H9 (cell line): ENCODE results near the gene LMOD1. TPM values are rescaled to one million over a fixed set of nuclear protein-coding genes. Genes with fewer than 3 reads are reported as not detected.

Experiments used
- DNase-seq: peaks from one replicate; pipeline ENCODE4 v3.0.0-alpha.2; 2017
- H2AFZ ChIP-seq: one replicate; pipeline ENCODE4 v1.6.1; 2013; ENCODE audit warnings: mild to moderate bottlenecking, low read length, control low read depth, moderate library complexity
- H2AK5ac ChIP-seq: 2 replicates; pipeline ENCODE4 v1.6.1; 2013; ENCODE audit warnings: low read length, control low read depth, mixed read lengths; ENCODE audit not compliant: insufficient read length
- H2BK120ac ChIP-seq: one replicate; pipeline ENCODE4 v1.6.1; 2013; ENCODE audit warnings: low read depth, mild to moderate bottlenecking, low read length, control low read depth, inconsistent platforms; ENCODE audit not compliant: poor library complexity, severe bottlenecking
- H2BK12ac ChIP-seq: 2 replicates; pipeline ENCODE4 v1.6.1; 2013; ENCODE audit warnings: low read length, control low read depth, mixed read lengths, low read depth; ENCODE audit not compliant: insufficient read length
- H2BK15ac ChIP-seq: 2 replicates; pipeline ENCODE4 v1.6.1; 2013; ENCODE audit warnings: low read depth, low read length, control low read depth
- H2BK20ac ChIP-seq: one replicate; pipeline ENCODE4 v1.6.1; 2013; ENCODE audit warnings: low read depth, mild to moderate bottlenecking, low read length, control low read depth, inconsistent platforms; ENCODE audit not compliant: poor library complexity, severe bottlenecking
- H2BK5ac ChIP-seq: 2 replicates; pipeline ENCODE4 v1.6.1; 2013; ENCODE audit warnings: low read length, control low read depth, mixed read lengths; ENCODE audit not compliant: insufficient read length
- H3K14ac ChIP-seq: 2 replicates; pipeline ENCODE4 v1.6.1; 2013; ENCODE audit warnings: low read length, control low read depth; ENCODE audit not compliant: insufficient read depth
- H3K18ac ChIP-seq: 2 replicates; pipeline ENCODE4 v1.6.1; 2013; ENCODE audit warnings: low read depth, mild to moderate bottlenecking, mixed read lengths, low read length, control low read depth; ENCODE audit not compliant: insufficient read length
- H3K23ac ChIP-seq: 2 replicates; pipeline ENCODE4 v1.6.1; 2013; ENCODE audit warnings: low read length, control low read depth, mixed read lengths, low read depth; ENCODE audit not compliant: insufficient read length
- H3K23me2 ChIP-seq: 2 replicates; pipeline ENCODE4 v1.6.1; 2013; ENCODE audit warnings: low read depth, mild to moderate bottlenecking, mixed read lengths, low read length, control low read depth; ENCODE audit not compliant: insufficient read length, poor library complexity, severe bottlenecking
- H3K27ac ChIP-seq: 2 replicates; pipeline ENCODE4 v1.5.1; 2013; ENCODE audit warnings: low read length, control low read depth, mixed read lengths, low read depth; ENCODE audit not compliant: insufficient read length
- H3K27me3 ChIP-seq: 2 replicates; pipeline ENCODE4 v1.6.1; 2013; ENCODE audit warnings: low read length, control low read depth, inconsistent platforms; ENCODE audit not compliant: insufficient read depth
- H3K4ac ChIP-seq: 2 replicates; pipeline ENCODE4 v1.6.1; 2013; ENCODE audit warnings: low read depth, mild to moderate bottlenecking, control low read depth, inconsistent platforms, low read length, moderate library complexity
- H3K4me1 ChIP-seq: 2 replicates; pipeline ENCODE4 v1.6.1; 2013; ENCODE audit warnings: low read length, control low read depth, inconsistent platforms; ENCODE audit not compliant: insufficient read depth
- H3K4me2 ChIP-seq: 2 replicates; pipeline ENCODE4 v1.6.1; 2013; ENCODE audit warnings: low read length, control low read depth, mixed read lengths; ENCODE audit not compliant: insufficient read length, insufficient read depth
- H3K56ac ChIP-seq: 2 replicates; pipeline ENCODE4 v1.6.1; 2013; ENCODE audit warnings: low read depth, mild to moderate bottlenecking, mixed read lengths, low read length, control low read depth; ENCODE audit not compliant: insufficient read length
- H3K79me1 ChIP-seq: 2 replicates; pipeline ENCODE4 v1.6.1; 2013; ENCODE audit warnings: low read depth, mild to moderate bottlenecking, moderate library complexity, low read length, control low read depth, inconsistent platforms; ENCODE audit not compliant: insufficient read depth, poor library complexity, severe bottlenecking
- H3K79me2 ChIP-seq: 2 replicates; pipeline ENCODE4 v1.6.1; 2013; ENCODE audit warnings: low read length, control low read depth, inconsistent platforms; ENCODE audit not compliant: insufficient read depth
- H3K9ac ChIP-seq: 2 replicates; pipeline ENCODE4 v1.6.1; 2013; ENCODE audit warnings: low read length, control low read depth, mixed read lengths; ENCODE audit not compliant: insufficient read length; ENCODE audit errors: extremely low read depth
- H3K9me3 ChIP-seq: one replicate; pipeline ENCODE4 v1.6.1; 2013; ENCODE audit warnings: low read depth, low read length, inconsistent platforms; ENCODE audit not compliant: control insufficient read depth
- H3T11ph ChIP-seq: one replicate; pipeline ENCODE4 v1.6.1; 2013; ENCODE audit warnings: mild to moderate bottlenecking, low read length, control low read depth, inconsistent platforms
- H4K20me1 ChIP-seq: one replicate; pipeline ENCODE4 v1.6.1; 2013; ENCODE audit not compliant: control insufficient read depth, insufficient read length, insufficient read depth
- H4K5ac ChIP-seq: 2 replicates; pipeline ENCODE4 v1.6.1; 2013; ENCODE audit warnings: low read depth, mild to moderate bottlenecking, mixed read lengths, low read length, control low read depth; ENCODE audit not compliant: insufficient read length
- H4K8ac ChIP-seq: replicated peaks from 2 replicates; pipeline ENCODE4 v1.6.1; 2013; ENCODE audit warnings: low read length, control low read depth, mixed read lengths, low read depth; ENCODE audit not compliant: insufficient read length
- H4K91ac ChIP-seq: 2 replicates; pipeline ENCODE4 v1.6.1; 2013; ENCODE audit warnings: low read depth, mild to moderate bottlenecking, moderate library complexity, mixed read lengths, low read length, control low read depth; ENCODE audit not compliant: insufficient read length
- H3K27ac Mint-ChIP-seq, 3 experiments: 2 replicates in 2 of 3; 3 replicates in 1 of 3; pipeline ENCODE4 v1.8.0; 2020 to 2021; ENCODE audit warnings: mixed read lengths in 3 of 3, mild to moderate bottlenecking in 1 of 3, moderate library complexity in 1 of 3
- H3K27me3 Mint-ChIP-seq: 2 replicates; pipeline ENCODE4 v1.8.0; 2021; ENCODE audit warnings: low read depth, mild to moderate bottlenecking, moderate library complexity, mixed read lengths
- H3K36me3 Mint-ChIP-seq, 3 experiments: 2 replicates in 2 of 3; 3 replicates in 1 of 3; pipeline ENCODE4 v1.8.0; 2020 to 2021; ENCODE audit warnings: low read depth in 3 of 3, mixed read lengths in 3 of 3; ENCODE audit not compliant: insufficient read depth in 1 of 3
- H3K4me1 Mint-ChIP-seq, 2 experiments: 2 replicates each; pipeline ENCODE4 v1.8.0; 2020; ENCODE audit warnings: mixed read lengths in 2 of 2
- H3K4me3 Mint-ChIP-seq, 2 experiments: 2 replicates in 1 of 2; 3 replicates in 1 of 2; pipeline ENCODE4 v1.8.0; 2020 to 2021; ENCODE audit warnings: mild to moderate bottlenecking in 2 of 2, mixed read lengths in 2 of 2, moderate library complexity in 1 of 2
- H3K9me3 Mint-ChIP-seq, 2 experiments: 2 replicates in 1 of 2; 3 replicates in 1 of 2; pipeline ENCODE4 v1.8.0; 2020; ENCODE audit warnings: mild to moderate bottlenecking in 2 of 2, mixed read lengths in 2 of 2, moderate library complexity in 1 of 2
- WGBS: extraction: QIAGEN DNeasy Blood & Tissue Kit; methylation state at CpG from one replicate; pipeline ENCODE4 v1.1.7; 2013; ENCODE audit warnings: missing lambda C conversion rate, low lambda C conversion rate, mixed read lengths; ENCODE audit not compliant: insufficient read length; ENCODE audit errors: extremely low coverage; 5-methylcytosine and 5-hydroxymethylcytosine counted together
- total RNA-seq: library from RNA; stranded (reverse); gene quantifications from 2 replicates; pipeline ENCODE4 v1.2.1, GENCODE V29; 2021
- TF ChIP-seq, protein P1 (sequence below): fragments of 200-600 bp; sonication (generic); conservative IDR thresholded peaks from 3 replicates; pipeline ENCODE4 v1.8.0; 2021; ENCODE audit warnings: antibody characterized with exemption, mild to moderate bottlenecking

Gene LMOD1
- total RNA-seq, 1 experiment from 2014 or later: 0.31 TPM

- Mint-ChIP-seq H3K9me3 (no peaks in the 10 kb centered on the region), H3K36me3 (no peaks in the 10 kb centered on the region), H3K27ac (no peak overlapping the region), H3K4me3 (no peak overlapping the region), H3K27me3 (peaks cover 2% of the 10 kb centered on the region; the same call in 1 of the 2 replicates), H3K4me1 (no peaks in the 10 kb centered on the region)
- no peak overlapping the region for H2BK15ac ChIP-seq
- no peaks in the 10 kb centered on the region for H3K4me1 ChIP-seq
- H4K91ac ChIP-seq: no peak overlapping the region
- H2AFZ ChIP-seq: no peak overlapping the region
- H4K5ac ChIP-seq: no peak overlapping the region
- H3K18ac ChIP-seq: no peak overlapping the region
- H3K14ac ChIP-seq: no peak overlapping the region
- no peak overlapping the region for H3K9ac ChIP-seq
- H2BK20ac ChIP-seq: no peak overlapping the region
- no peaks in the 10 kb centered on the region for H3K27me3 ChIP-seq
- H3K4ac ChIP-seq: no peak overlapping the region
- H2AK5ac ChIP-seq: no peak overlapping the region
- DNase-seq: no peak
- no peak overlapping the region for H3K4me2 ChIP-seq
- H3K79me1 ChIP-seq: no peaks in the 10 kb centered on the region
- H2BK120ac ChIP-seq: no peak overlapping the region
- no peaks in the 10 kb centered on the region for H4K20me1 ChIP-seq
- TF ChIP-seq, protein P1, sequence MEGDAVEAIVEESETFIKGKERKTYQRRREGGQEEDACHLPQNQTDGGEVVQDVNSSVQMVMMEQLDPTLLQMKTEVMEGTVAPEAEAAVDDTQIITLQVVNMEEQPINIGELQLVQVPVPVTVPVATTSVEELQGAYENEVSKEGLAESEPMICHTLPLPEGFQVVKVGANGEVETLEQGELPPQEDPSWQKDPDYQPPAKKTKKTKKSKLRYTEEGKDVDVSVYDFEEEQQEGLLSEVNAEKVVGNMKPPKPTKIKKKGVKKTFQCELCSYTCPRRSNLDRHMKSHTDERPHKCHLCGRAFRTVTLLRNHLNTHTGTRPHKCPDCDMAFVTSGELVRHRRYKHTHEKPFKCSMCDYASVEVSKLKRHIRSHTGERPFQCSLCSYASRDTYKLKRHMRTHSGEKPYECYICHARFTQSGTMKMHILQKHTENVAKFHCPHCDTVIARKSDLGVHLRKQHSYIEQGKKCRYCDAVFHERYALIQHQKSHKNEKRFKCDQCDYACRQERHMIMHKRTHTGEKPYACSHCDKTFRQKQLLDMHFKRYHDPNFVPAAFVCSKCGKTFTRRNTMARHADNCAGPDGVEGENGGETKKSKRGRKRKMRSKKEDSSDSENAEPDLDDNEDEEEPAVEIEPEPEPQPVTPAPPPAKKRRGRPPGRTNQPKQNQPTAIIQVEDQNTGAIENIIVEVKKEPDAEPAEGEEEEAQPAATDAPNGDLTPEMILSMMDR: no peak
- no peaks in the 10 kb centered on the region for H3K23me2 ChIP-seq
- no peak overlapping the region for H3K27ac ChIP-seq
- H3K56ac ChIP-seq: no peak overlapping the region
- H3K9me3 ChIP-seq: no peaks in the 10 kb centered on the region
- H4K8ac ChIP-seq: no peak overlapping the region
- no peak overlapping the region for H3T11ph ChIP-seq
- no CpG with 5 or more reads among the region's 5 CpGs for WGBS
- no peaks in the 10 kb centered on the region for H3K79me2 ChIP-seq
- H3K23ac ChIP-seq: no peak overlapping the region
- H2BK12ac ChIP-seq: no peak overlapping the region
- no peak overlapping the region for H2BK5ac ChIP-seq
Measured at GRCh38 chr1:201930803-201931202, 15.5 kb downstream of the LMOD1 start.
